ENCODE data around the gene VENTX.

VENTX gene

GRCh38 chr10:133237588-133238465, at the start of gene VENTX:
TSS of gene VENTX (plus strand) at chr10:133237855. CDS start at chr10:133237915, 60 bp downstream.
- DNase-seq (ENCODE audit: low spot score) = no peak

GRCh38 chr10:133187906-133188681, 49.6 kb upstream of the VENTX start:
- DNase-seq (ENCODE audit: low spot score) = no peak

GRCh38 chr10:133189256-133189655, 48.4 kb upstream of the VENTX start:
- DNase-seq (ENCODE audit: low spot score) = no peak

- DNase-seq (ENCODE audit: low spot score) = no peak
Observed at GRCh38 chr10:133189726-133190125, 47.9 kb upstream of the VENTX start.

- no peak for DNase-seq (ENCODE audit: low spot score)
Observed at GRCh38 chr10:133190225-133190624, 47.4 kb upstream of the VENTX start.

GRCh38 chr10:133191651-133192050, 46.0 kb upstream of the VENTX start:
- no peak for DNase-seq (ENCODE audit: low spot score)

GRCh38 chr10:133194151-133194550, 43.5 kb upstream of the VENTX start:
- DNase-seq (ENCODE audit: low spot score) = no peak

- no peak for DNase-seq (ENCODE audit: low spot score)
Observed at GRCh38 chr10:133195096-133195495, 42.6 kb upstream of the VENTX start.

- DNase-seq (ENCODE audit: low spot score) = no peak
Observed at GRCh38 chr10:133195611-133196010, 42.0 kb upstream of the VENTX start.

- DNase-seq (ENCODE audit: low spot score) = no peak
Observed at GRCh38 chr10:133196221-133196915, 41.3 kb upstream of the VENTX start.

- no peak for DNase-seq (ENCODE audit: low spot score)
Observed at GRCh38 chr10:133196936-133197758, 40.5 kb upstream of the VENTX start.

GRCh38 chr10:133197786-133198185, 39.9 kb upstream of the VENTX start:
- DNase-seq (ENCODE audit: low spot score) = no peak

- DNase-seq (ENCODE audit: low spot score) = no peak
Observed at GRCh38 chr10:133198206-133198605, 39.4 kb upstream of the VENTX start.

GRCh38 chr10:133198621-133199487, 38.8 kb upstream of the VENTX start:
- DNase-seq (ENCODE audit: low spot score) = no peak

GRCh38 chr10:133199488-133199885, 38.2 kb upstream of the VENTX start:
- no peak for DNase-seq (ENCODE audit: low spot score)

GRCh38 chr10:133199992-133200611, 37.6 kb upstream of the VENTX start:
- DNase-seq (ENCODE audit: low spot score) = no peak

- DNase-seq (ENCODE audit: low spot score) = no peak
Observed at GRCh38 chr10:133200621-133201031, 37.0 kb upstream of the VENTX start.

GRCh38 chr10:133201151-133201947, 36.3 kb upstream of the VENTX start:
- no peak for DNase-seq (ENCODE audit: low spot score)
